ENCODE results near the gene FARP1.

- no peak for TF ChIP-seq POLR2A (IDR thresholded peaks at IDR 0.05)
- TF ChIP-seq, protein P1, sequence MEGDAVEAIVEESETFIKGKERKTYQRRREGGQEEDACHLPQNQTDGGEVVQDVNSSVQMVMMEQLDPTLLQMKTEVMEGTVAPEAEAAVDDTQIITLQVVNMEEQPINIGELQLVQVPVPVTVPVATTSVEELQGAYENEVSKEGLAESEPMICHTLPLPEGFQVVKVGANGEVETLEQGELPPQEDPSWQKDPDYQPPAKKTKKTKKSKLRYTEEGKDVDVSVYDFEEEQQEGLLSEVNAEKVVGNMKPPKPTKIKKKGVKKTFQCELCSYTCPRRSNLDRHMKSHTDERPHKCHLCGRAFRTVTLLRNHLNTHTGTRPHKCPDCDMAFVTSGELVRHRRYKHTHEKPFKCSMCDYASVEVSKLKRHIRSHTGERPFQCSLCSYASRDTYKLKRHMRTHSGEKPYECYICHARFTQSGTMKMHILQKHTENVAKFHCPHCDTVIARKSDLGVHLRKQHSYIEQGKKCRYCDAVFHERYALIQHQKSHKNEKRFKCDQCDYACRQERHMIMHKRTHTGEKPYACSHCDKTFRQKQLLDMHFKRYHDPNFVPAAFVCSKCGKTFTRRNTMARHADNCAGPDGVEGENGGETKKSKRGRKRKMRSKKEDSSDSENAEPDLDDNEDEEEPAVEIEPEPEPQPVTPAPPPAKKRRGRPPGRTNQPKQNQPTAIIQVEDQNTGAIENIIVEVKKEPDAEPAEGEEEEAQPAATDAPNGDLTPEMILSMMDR (IDR thresholded peaks at IDR 0.05), result no peak
Measured at GRCh38 chr13:98492335-98493041, 349.6 kb downstream of the FARP1 start.

Data from body of pancreas (tissue), 4 donors.